HTR-8/SVneo (cell line): Measurements from ENCODE around the gene RABAC1.
A peak's percentile ranks its signal among the peaks of the same experiment; 100 is the strongest.

Experiments
- DNase-seq: peaks from one replicate; pipeline ENCODE4 v3.0.0; 2011; ENCODE audit warnings: low spot score, mixed read lengths; ENCODE audit not compliant: insufficient read length
- FAIRE-seq: peaks from 2 replicates; lab custom pipeline; 2011; peaks lifted over from hg19 to GRCh38; lab: Jason Lieb, UNC

RABAC1 gene

DNA sequence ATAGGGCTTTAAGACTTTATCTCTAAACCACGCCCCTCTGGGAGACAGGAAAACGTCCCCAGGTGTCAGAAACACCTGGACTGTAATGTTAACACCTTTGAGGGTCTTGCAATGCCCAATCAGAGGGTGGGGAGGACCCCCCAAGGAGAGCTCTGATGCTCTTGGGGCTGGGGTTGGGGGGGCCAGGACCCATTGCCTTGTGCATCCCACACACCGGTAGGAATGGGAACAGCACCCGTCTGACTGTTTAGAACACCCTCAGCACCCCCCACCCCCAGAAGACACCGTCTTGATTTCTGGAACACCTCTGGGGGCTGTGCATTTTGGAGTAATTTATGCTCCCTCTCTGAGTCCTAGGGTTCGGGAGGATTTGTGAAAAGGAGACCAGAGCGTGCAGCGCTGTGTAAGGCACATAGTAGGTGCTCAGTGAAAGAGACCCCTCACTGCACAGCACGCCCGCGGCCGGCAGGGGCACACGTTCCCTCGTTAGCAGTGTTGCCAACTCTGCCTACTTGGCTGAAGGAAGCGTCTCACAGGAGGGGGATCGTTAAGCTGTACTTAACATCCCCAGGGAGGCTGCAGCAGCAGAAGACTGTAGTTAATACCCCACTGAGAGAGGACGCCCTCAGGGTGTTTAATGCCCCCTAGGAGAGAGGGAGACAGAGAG, 28.1 kb downstream of the RABAC1 start:
- FAIRE-seq (no peak), DNase-seq (no peak)

DNA sequence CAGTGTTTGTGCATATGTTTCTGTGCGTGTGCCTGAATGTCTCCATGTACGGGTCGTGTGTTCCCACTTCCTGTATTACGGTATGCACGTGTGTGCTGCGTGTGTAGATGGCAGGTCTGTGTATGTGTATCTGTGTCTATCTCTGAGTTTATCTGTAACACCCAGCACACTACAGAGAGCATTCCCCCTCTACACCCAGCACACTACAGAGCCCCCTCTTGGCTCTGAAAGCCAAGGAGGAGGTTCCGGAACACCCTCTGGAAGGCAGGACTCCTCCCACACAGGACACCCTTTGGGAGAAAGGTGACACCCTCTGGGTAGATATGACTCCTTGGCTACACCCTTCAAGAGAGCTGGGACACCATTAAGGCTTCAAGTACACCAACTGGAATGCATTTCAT, 28.8 kb downstream of the RABAC1 start:
- FAIRE-seq (peak; percentile 44), DNase-seq (no peak)

DNA sequence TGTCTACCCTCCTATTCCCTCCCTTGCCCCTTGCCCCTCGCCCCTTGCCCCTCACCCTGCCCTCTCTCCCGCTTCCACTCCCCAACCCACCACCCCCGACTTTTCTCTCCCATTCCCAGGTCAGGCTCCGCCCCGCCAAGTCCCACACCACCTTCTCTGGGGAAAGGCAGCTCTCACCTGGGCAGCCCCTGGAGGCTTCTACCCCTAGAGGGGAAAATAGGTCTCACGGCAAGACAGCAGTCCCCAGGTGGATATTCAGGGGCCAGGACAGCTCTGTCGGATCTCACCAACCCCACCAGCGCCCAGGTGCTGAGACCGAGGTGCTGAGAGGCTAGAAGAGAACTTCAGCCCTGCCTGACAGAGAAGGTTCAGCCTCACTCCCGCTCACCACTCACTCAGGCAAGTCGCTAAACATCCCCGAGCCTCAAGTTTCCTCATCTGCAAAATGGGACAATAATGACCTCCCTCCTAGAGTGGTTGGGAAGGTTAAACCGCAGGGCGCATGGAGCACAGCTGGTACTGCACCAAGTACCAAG, 29.5 kb downstream of the RABAC1 start:
- no peak for FAIRE-seq
- no peak for DNase-seq

- FAIRE-seq (peak; percentile 85), DNase-seq (no peak)
Measured at GRCh38 chr19:41928754-41929535, 30.2 kb downstream of the RABAC1 start.

DNA sequence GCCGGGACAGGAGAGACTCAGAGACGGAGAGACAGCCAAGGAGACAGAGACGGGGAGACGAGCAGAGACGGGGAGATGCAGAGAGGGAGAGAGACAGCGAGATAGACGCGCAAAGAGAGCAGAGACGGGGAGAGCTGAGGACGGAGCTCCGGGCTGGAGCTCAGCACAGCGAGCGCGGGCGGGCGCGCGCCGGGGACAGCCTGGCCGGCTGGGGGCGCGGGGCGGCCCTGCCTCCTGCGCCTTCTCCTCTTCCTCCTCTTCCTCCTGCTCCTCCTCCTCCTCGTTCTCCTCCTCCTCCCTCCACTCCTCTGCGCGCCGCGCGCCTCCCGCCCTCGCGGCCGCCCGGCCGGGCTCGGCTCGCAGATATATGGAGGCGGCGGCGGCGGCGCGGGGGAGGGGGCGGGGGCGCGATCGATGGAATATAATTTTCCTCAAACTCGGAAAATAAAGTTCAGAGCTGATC, 30.9 kb downstream of the RABAC1 start, which contains the start of gene ERFL:
Gene ERFL (minus strand): TSS at position 229 of the 463 bp plus-strand sequence. CDS start 15,530 bp downstream, outside the sequence.
- no peak for DNase-seq
- peak; percentile 13 for FAIRE-seq

DNA sequence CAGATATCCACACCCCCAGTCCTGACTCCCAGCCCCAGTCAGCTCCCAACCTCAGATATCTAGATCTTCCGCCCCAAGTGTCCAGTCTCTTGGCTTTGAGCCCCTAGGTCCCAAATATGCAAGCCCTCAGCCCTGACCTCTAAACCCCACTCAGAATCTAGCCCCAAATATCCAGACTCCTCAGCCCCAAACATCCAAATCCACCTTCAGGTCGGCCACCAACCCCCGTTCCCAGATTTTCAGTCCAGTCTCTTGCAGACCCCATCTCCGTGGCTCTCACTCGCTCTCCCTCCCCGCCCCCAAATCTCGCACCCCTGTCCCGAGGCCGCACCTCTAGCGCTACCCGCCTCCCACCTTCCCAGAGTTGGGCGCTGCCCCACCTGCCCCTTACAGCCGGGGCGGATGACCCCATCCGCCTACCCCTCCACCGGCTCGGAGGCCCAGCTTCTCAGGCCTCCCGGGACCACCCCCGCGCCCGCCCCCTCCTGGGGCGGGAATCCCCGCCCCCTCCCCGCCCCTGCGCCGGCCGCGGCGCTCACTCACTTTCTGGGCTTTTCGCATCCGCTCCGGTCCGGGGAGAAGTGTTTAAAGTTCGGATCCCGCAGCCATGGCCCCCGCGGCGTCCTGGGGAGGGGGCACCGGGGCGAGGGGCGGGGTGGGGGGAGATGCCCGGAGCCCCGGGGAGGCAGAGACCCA, 31.5 kb downstream of the RABAC1 start:
- DNase-seq: no peak

GRCh38 chr19:41926763-41927496, 32.2 kb downstream of the RABAC1 start:
- no peak for FAIRE-seq
- DNase-seq: no peak

More for the DNA sequence above, 31.5 kb downstream of the RABAC1 start:
- no peak for FAIRE-seq

GRCh38 chr19:41926028-41926762, 32.9 kb downstream of the RABAC1 start:
- FAIRE-seq (no peak), DNase-seq (no peak)

- DNase-seq (no peak), FAIRE-seq (peak; percentile 44)
Measured at GRCh38 chr19:41925208-41926003, 33.7 kb downstream of the RABAC1 start.

GRCh38 chr19:41924151-41925145, 34.7 kb downstream of the RABAC1 start:
- peak; percentile 40 for FAIRE-seq

GRCh38 chr19:41923045-41923788, 35.9 kb downstream of the RABAC1 start:
- FAIRE-seq (no peak), DNase-seq (no peak)

More at GRCh38 chr19:41924151-41925145, 34.7 kb downstream of the RABAC1 start:
- no peak for DNase-seq

- no peak for DNase-seq
- no peak for FAIRE-seq
Measured at GRCh38 chr19:41922585-41922984, 36.5 kb downstream of the RABAC1 start.

GRCh38 chr19:41921577-41922576, 37.2 kb downstream of the RABAC1 start:
- FAIRE-seq: no peak
- DNase-seq: no peak

DNA sequence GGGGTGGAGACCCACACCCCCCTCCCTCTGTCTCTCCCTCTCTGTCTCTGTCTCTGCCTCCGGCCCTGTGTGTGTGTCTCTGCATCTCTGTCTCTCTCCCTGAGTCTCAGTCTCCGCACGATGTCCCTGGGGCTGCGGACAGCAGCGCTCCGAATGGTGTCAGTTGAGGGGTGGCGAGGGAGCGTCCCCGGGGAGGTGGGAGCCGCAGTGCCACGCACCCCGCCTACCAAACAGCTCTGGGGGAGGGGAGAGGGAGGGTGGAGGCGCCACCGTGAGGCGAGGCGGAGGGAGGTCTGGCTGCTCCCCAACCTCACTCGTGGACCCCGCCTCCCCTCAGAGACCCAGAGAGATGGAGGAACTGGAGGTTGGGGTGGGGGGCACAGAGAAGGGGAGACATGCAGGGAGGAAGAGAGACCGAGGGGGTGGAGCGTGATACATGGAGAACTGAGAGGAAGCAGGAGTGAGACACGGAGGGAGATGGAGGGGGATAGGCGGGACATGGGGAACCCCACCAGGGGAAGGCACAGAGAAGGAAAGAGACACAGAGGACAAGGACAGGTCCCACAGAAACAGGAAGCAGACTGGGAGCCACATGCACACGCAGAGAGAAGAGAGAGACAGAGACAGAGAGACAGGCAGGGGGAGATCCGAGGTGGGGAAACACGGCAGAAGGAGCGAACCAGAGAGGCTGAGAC, 38.1 kb downstream of the RABAC1 start:
- FAIRE-seq: no peak

More for the DNA sequence above, 38.1 kb downstream of the RABAC1 start:
- DNase-seq: no peak
